ENCODE measurements around the gene MINDY2.

The MINDY2 gene

DNA sequence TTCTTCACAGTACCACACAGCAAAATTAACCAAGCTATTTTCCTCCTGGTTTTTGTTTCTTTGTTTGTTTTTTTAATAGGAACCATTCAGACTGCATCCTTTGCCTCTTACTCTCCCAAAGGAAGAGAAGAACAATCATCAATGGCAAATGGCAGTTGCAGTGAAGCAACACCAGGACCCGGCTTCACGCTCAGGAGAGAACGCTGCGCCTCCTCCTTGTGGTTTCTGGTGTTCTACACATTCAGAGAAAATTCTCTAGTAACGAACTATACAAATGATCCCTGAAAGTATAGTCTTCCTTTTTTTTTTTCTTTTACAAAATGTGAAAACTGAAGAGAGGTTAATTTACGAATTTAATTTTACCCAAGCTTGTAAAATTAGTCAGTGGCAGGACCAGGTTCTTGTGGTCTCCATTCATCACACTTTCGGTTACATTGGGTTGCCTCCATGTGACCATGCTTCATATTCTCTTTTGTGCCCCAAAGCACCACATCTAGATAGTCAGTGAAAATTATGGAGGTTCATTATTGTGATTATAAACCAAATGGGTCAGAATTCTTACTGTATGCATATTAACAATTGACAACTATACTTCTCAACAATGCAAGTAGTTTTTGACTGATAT lies 10.6 kb upstream of the MINDY2 start:
- Histone ChIP-seq H3K9ac (ENCODE audit: low read length) (no peak overlapping the region), H4K20me1 (ENCODE audit: insufficient read depth, low read length) (no peaks in the 10 kb centered on the region), H3K79me2 (ENCODE audit: insufficient read depth, low read length) (no peaks in the 10 kb centered on the region), H3K9me2 (ENCODE audit: low read depth, low read length) (no peaks in the 10 kb centered on the region), H3K27ac (ENCODE audit: low read depth, low read length, poor library complexity, severe bottlenecking) (no peak overlapping the region), H3K4me1 (ENCODE audit: insufficient read depth, low read length, severe bottlenecking) (peaks cover 25% of the 10 kb centered on the region), H3K4me3 (ENCODE audit: low read depth, low read length, poor library complexity, severe bottlenecking) (no peak overlapping the region), H3F3A (ENCODE audit: insufficient read depth, low read length) (no peaks in the 10 kb centered on the region), H2AFZ (ENCODE audit: low read length) (0 out of 2 replicates have a peak overlapping the region, but pooled peaks have one; percentile 65), H3K36me3 (ENCODE audit: insufficient read depth, low read length) (no peaks in the 10 kb centered on the region), H3K27me3 (ENCODE audit: insufficient read depth, low read length) (no peaks in the 10 kb centered on the region), H3K4me2 (ENCODE audit: low read length) (peak overlapping the region; percentile 27), H3K9me3 (ENCODE audit: low read length) (no peaks in the 10 kb centered on the region)
- TF ChIP-seq EZH2 (IDR thresholded peaks at IDR 0.05; ENCODE audit: borderline replicate concordance, low read length): no peak
- TF ChIP-seq, protein P1, sequence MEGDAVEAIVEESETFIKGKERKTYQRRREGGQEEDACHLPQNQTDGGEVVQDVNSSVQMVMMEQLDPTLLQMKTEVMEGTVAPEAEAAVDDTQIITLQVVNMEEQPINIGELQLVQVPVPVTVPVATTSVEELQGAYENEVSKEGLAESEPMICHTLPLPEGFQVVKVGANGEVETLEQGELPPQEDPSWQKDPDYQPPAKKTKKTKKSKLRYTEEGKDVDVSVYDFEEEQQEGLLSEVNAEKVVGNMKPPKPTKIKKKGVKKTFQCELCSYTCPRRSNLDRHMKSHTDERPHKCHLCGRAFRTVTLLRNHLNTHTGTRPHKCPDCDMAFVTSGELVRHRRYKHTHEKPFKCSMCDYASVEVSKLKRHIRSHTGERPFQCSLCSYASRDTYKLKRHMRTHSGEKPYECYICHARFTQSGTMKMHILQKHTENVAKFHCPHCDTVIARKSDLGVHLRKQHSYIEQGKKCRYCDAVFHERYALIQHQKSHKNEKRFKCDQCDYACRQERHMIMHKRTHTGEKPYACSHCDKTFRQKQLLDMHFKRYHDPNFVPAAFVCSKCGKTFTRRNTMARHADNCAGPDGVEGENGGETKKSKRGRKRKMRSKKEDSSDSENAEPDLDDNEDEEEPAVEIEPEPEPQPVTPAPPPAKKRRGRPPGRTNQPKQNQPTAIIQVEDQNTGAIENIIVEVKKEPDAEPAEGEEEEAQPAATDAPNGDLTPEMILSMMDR (IDR thresholded peaks at IDR 0.05; ENCODE audit: low read length): no peak; the same call in 1 of the 2 replicates

DNA sequence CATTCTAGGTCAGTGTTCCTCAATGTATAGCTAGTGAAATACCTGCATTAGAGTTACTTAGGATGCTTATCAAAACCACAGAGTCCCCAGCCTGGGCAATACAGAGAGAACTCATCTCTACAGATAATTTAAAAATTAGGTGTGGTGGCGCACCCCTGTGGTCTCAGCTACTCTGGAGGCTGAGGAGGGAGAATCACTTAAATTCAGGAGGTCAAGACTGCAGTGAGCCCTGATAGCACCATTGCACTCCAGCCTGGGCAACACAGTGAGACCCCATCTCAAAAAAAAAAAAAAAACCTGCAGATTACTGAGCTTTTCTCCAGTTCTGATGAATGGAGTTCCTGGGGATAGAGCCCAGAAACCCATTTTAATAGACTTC lies 10.1 kb upstream of the MINDY2 start:
- no peaks in the 10 kb centered on the region for H3K9me2 ChIP-seq (ENCODE audit: low read depth, low read length)
- TF ChIP-seq, protein P1 (IDR thresholded peaks at IDR 0.05; ENCODE audit: low read length): peak; percentile 21; the same call in 1 of the 2 replicates
- no peak for TF ChIP-seq EZH2 (IDR thresholded peaks at IDR 0.05; ENCODE audit: borderline replicate concordance, low read length)
- H2AFZ ChIP-seq (ENCODE audit: low read length): no peak overlapping the region
- no peaks in the 10 kb centered on the region for H3K79me2 ChIP-seq (ENCODE audit: insufficient read depth, low read length)
- peak overlapping the region; percentile 27; the same call in 1 of the 2 replicates for H3K4me2 ChIP-seq (ENCODE audit: low read length)
- no peaks in the 10 kb centered on the region for H3K9me3 ChIP-seq (ENCODE audit: low read length)
- H3K27ac ChIP-seq (ENCODE audit: low read depth, low read length, poor library complexity, severe bottlenecking): no peak overlapping the region
- peaks cover 20% of the 10 kb centered on the region for H3K4me1 ChIP-seq (ENCODE audit: insufficient read depth, low read length, severe bottlenecking)
- H3K36me3 ChIP-seq (ENCODE audit: insufficient read depth, low read length): no peaks in the 10 kb centered on the region
- no peaks in the 10 kb centered on the region for H3K27me3 ChIP-seq (ENCODE audit: insufficient read depth, low read length)
- H4K20me1 ChIP-seq (ENCODE audit: insufficient read depth, low read length): no peaks in the 10 kb centered on the region
- no peak overlapping the region for H3K4me3 ChIP-seq (ENCODE audit: low read depth, low read length, poor library complexity, severe bottlenecking)
- no peaks in the 10 kb centered on the region for H3F3A ChIP-seq (ENCODE audit: insufficient read depth, low read length)
- no peak overlapping the region for H3K9ac ChIP-seq (ENCODE audit: low read length)

DNA sequence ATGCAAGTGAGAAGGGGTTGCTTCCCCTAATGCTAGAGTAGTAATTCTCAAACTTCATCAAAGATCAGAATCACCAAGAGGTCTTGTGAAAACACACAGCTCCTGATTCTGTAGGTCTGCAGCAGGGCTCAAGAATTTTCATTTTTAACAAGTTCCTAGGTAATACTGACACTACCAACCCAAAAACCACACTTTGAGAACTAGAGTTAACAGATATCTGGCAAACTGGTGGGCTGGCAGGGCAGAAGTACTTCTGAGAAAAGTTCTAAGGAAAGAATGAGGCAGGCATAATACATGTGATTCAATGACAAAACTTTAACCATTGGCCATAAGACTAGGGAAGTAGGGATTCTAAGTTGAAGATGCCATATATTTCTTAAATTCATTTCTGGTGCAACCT lies 8.8 kb upstream of the MINDY2 start:
- H3K27me3 ChIP-seq (ENCODE audit: insufficient read depth, low read length): no peaks in the 10 kb centered on the region
- H3F3A ChIP-seq (ENCODE audit: insufficient read depth, low read length): no peaks in the 10 kb centered on the region
- no peaks in the 10 kb centered on the region for H3K9me2 ChIP-seq (ENCODE audit: low read depth, low read length)
- no peak overlapping the region for H2AFZ ChIP-seq (ENCODE audit: low read length)
- no peak overlapping the region for H3K4me2 ChIP-seq (ENCODE audit: low read length)
- no peaks in the 10 kb centered on the region for H4K20me1 ChIP-seq (ENCODE audit: insufficient read depth, low read length)
- TF ChIP-seq EZH2 (IDR thresholded peaks at IDR 0.05; ENCODE audit: borderline replicate concordance, low read length): no peak
- TF ChIP-seq, protein P1 (IDR thresholded peaks at IDR 0.05; ENCODE audit: low read length): no peak
- peaks cover 12% of the 10 kb centered on the region for H3K4me1 ChIP-seq (ENCODE audit: insufficient read depth, low read length, severe bottlenecking)
- H3K79me2 ChIP-seq (ENCODE audit: insufficient read depth, low read length): no peaks in the 10 kb centered on the region
- H3K4me3 ChIP-seq (ENCODE audit: low read depth, low read length, poor library complexity, severe bottlenecking): no peak overlapping the region
- H3K9me3 ChIP-seq (ENCODE audit: low read length): no peaks in the 10 kb centered on the region
- H3K27ac ChIP-seq (ENCODE audit: low read depth, low read length, poor library complexity, severe bottlenecking): no peak overlapping the region
- no peak overlapping the region for H3K9ac ChIP-seq (ENCODE audit: low read length)
- H3K36me3 ChIP-seq (ENCODE audit: insufficient read depth, low read length): no peaks in the 10 kb centered on the region

Data from OCI-LY1 (cell line).